ENCODE results near the gene FHAD1.

The FHAD1 gene

GRCh38 chr1:15249081-15249480 lies 2.1 kb downstream of the FHAD1 start:
- peak; percentile 44 for DNase-seq

- no peak for DNase-seq
Observed at GRCh38 chr1:15251857-15252835, 5.1 kb downstream of the FHAD1 start.

GRCh38 chr1:15254559-15254958 lies 7.5 kb downstream of the FHAD1 start:
- DNase-seq, result no peak

- DNase-seq, result no peak
Observed at GRCh38 chr1:15255582-15256149, 8.6 kb downstream of the FHAD1 start.

GRCh38 chr1:15256584-15256983 lies 9.6 kb downstream of the FHAD1 start:
- no peak for DNase-seq

- DNase-seq, result no peak
Observed at GRCh38 chr1:15257309-15257708, 10.3 kb downstream of the FHAD1 start.

- peak; percentile 74 for DNase-seq
Observed at GRCh38 chr1:15258833-15259621, 12.0 kb downstream of the FHAD1 start.

GRCh38 chr1:15259622-15260007 lies 12.6 kb downstream of the FHAD1 start:
- no peak for DNase-seq

GRCh38 chr1:15260418-15261154 lies 13.6 kb downstream of the FHAD1 start:
- DNase-seq, result peak; percentile 25

GRCh38 chr1:15261155-15262002 lies 14.4 kb downstream of the FHAD1 start:
- DNase-seq, result peak; percentile 33

- DNase-seq, result no peak
Observed at GRCh38 chr1:15262003-15262377, 15.0 kb downstream of the FHAD1 start.

- DNase-seq, result no peak
Observed at GRCh38 chr1:15262706-15263105, 15.7 kb downstream of the FHAD1 start.

GRCh38 chr1:15264769-15265168 lies 17.7 kb downstream of the FHAD1 start:
- no peak for DNase-seq

GRCh38 chr1:15271196-15271595 lies 24.2 kb downstream of the FHAD1 start:
- no peak for DNase-seq

GRCh38 chr1:15272009-15272781 lies 25.2 kb downstream of the FHAD1 start:
- DNase-seq, result peak; percentile 87

- DNase-seq, result no peak
Observed at GRCh38 chr1:15272782-15273127, 25.7 kb downstream of the FHAD1 start.

- no peak for DNase-seq
Observed at GRCh38 chr1:15273274-15273673, 26.3 kb downstream of the FHAD1 start.

GRCh38 chr1:15275921-15276683 lies 29.1 kb downstream of the FHAD1 start:
- no peak for DNase-seq

- no peak for DNase-seq
Observed at GRCh38 chr1:15276691-15277446, 29.8 kb downstream of the FHAD1 start.

- no peak for DNase-seq
Observed at GRCh38 chr1:15277447-15277838, 30.4 kb downstream of the FHAD1 start.
